GM10847 (cell line): Measurements from ENCODE around the gene IMPG2.

Experiments used
- POLR2A ChIP-seq: IDR thresholded peaks from 2 replicates; pipeline ENCODE4 v1.6.1; 2011; ENCODE audit not compliant: insufficient read length; ENCODE audit errors: extremely low read depth

The IMPG2 gene

GRCh38 chr3:101256511-101256910 lies 63.9 kb downstream of the IMPG2 start:
- no peak for TF ChIP-seq POLR2A

- no peak for TF ChIP-seq POLR2A
Observed at GRCh38 chr3:101255441-101255840, 64.9 kb downstream of the IMPG2 start.

GRCh38 chr3:101253396-101253795 lies 67.0 kb downstream of the IMPG2 start:
- no peak for TF ChIP-seq POLR2A

GRCh38 chr3:101252945-101253344 lies 67.4 kb downstream of the IMPG2 start:
- TF ChIP-seq POLR2A = no peak

- TF ChIP-seq POLR2A = no peak
Observed at GRCh38 chr3:101252307-101252706, 68.1 kb downstream of the IMPG2 start.

- no peak for TF ChIP-seq POLR2A
Observed at GRCh38 chr3:101251441-101251840, 68.9 kb downstream of the IMPG2 start.

GRCh38 chr3:101249522-101249921 lies 70.9 kb downstream of the IMPG2 start:
- TF ChIP-seq POLR2A = no peak

- TF ChIP-seq POLR2A = no peak
Observed at GRCh38 chr3:101248736-101249135, 71.6 kb downstream of the IMPG2 start.

GRCh38 chr3:101244212-101244575 lies 76.2 kb downstream of the IMPG2 start:
- TF ChIP-seq POLR2A = no peak

GRCh38 chr3:101243285-101244211 lies 76.8 kb downstream of the IMPG2 start:
- no peak for TF ChIP-seq POLR2A

GRCh38 chr3:101240719-101241399 lies 79.5 kb downstream of the IMPG2 start:
- no peak for TF ChIP-seq POLR2A

GRCh38 chr3:101235048-101235447 lies 85.3 kb downstream of the IMPG2 start:
- TF ChIP-seq POLR2A = no peak

- no peak for TF ChIP-seq POLR2A
Observed at GRCh38 chr3:101230618-101231017, 89.8 kb downstream of the IMPG2 start.

- no peak for TF ChIP-seq POLR2A
Observed at GRCh38 chr3:101229681-101230080, 90.7 kb downstream of the IMPG2 start.

- TF ChIP-seq POLR2A = no peak
Observed at GRCh38 chr3:101228441-101228840, 91.9 kb downstream of the IMPG2 start.

- no peak for TF ChIP-seq POLR2A
Observed at GRCh38 chr3:101224739-101225138, 95.6 kb downstream of the IMPG2 start.
